Activated B cell treated with CpG ODN at 0.5 μM for 24 hours (primary cell): ENCODE measurements around the gene NUDCD2. TPM values are rescaled to one million over a fixed set of nuclear protein-coding genes. Genes with fewer than 3 reads are reported as not detected.

Experiments
- ATAC-seq: fragments of 200-7000 bp; cut with Tn5 transposase; one replicate; pipeline ENCODE4 v1.10.0; 2021; ENCODE audit warnings: low read depth, mild to moderate bottlenecking, moderate library complexity
- CTCF ChIA-PET: fragments of 350-600 bp; sonication (Branson Sonifier 250); formaldehyde crosslinking; loops from one replicate; lab custom pipeline; 2021; ENCODE audit warnings: antibody characterized with exemption; lab: Charles Lee
- POLR2A ChIA-PET: fragments of 350-600 bp; sonication (Branson Sonifier 250); formaldehyde crosslinking; loops from one replicate; lab custom pipeline; 2021; ENCODE audit warnings: antibody characterized with exemption; lab: Charles Lee
- DNase-seq: peaks from one replicate; pipeline ENCODE4 v3.0.0; 2022
- H3K27ac Mint-ChIP-seq: one replicate; pipeline ENCODE4 v1.8.0; 2020; ENCODE audit warnings: mixed read lengths
- H3K27me3 Mint-ChIP-seq: one replicate; pipeline ENCODE4 v1.8.0; 2021; ENCODE audit warnings: mixed read lengths
- H3K36me3 Mint-ChIP-seq: one replicate; pipeline ENCODE4 v1.8.0; 2021; ENCODE audit warnings: low read depth, mixed read lengths
- H3K4me1 Mint-ChIP-seq: one replicate; pipeline ENCODE4 v1.8.0; 2021; ENCODE audit warnings: mixed read lengths
- H3K4me3 Mint-ChIP-seq: one replicate; pipeline ENCODE4 v1.8.0; 2020; ENCODE audit warnings: mild to moderate bottlenecking, mixed read lengths
- H3K9me3 Mint-ChIP-seq: one replicate; pipeline ENCODE4 v1.8.0; 2020; ENCODE audit warnings: mixed read lengths
- CTCF ChIP-seq: fragments of 200-600 bp; IDR thresholded peaks from one replicate; pipeline ENCODE4 v1.8.0; 2022; ENCODE audit warnings: antibody characterized with exemption, mild to moderate bottlenecking
- intact Hi-C: fragments of 100-400 bp; cut with micrococcal nuclease; formaldehyde crosslinking; loops from one replicate; pipeline ENCODE4 v1.15.1; 2024
- total RNA-seq: library from RNA; stranded (reverse); gene quantifications from 2 replicates; pipeline ENCODE4 v1.2.3, GENCODE V29; 2022

The NUDCD2 gene
- total RNA-seq, 1 donor from 2014 or later: 28.1 TPM

- ATAC-seq: peak; percentile 65
- H3K4me3 Mint-ChIP-seq: no peak overlapping the region
- intact Hi-C loops: loop anchor here (1.0 to 5.0 kb wide), 3 partner anchors 30 to 1031 kb away; no protein-coding TSS in a partner anchor
- no peaks in the 10 kb centered on the region for H3K4me1 Mint-ChIP-seq
- CTCF ChIA-PET: interaction anchor here (0.6 to 1.9 kb wide), 8 partner anchors 9 to 73 kb away, joined by 3 to 7 read pairs (median 4); partner anchors contain the start of genes HMMR, MAT2B and NUDCD2
- POLR2A ChIA-PET: interaction anchor here (1.0 kb wide), 1 partner anchor 14 kb away, joined by 4 read pairs; the partner anchor contains the start of genes HMMR and NUDCD2
- no peak overlapping the region for H3K27ac Mint-ChIP-seq
- TF ChIP-seq CTCF: no peak
- peaks cover 3% of the 10 kb centered on the region for H3K9me3 Mint-ChIP-seq
- DNase-seq: no peak
- no peaks in the 10 kb centered on the region for H3K36me3 Mint-ChIP-seq
- no peaks in the 10 kb centered on the region for H3K27me3 Mint-ChIP-seq
These were observed 13.8 kb upstream of the NUDCD2 start for GRCh38 chr5:163473635-163474243.

DNA sequence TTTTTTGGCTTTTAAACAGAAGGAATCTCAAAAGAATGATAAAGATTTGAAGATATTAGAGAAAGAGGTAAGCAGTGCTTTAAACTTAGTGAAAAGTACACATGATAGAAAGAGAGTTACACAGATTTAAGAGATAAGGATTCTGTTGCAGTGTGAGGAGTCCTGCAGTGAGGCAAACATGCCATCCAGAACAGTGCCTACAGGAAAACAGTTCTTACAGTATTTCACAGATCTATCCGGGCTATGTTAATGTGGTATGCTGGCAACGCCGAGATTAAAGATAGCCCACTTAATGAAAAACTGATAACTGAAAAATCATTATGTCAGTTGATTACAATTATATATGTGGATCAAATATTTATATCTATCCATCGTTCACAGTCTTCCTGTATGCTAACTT, 7.8 kb upstream of the NUDCD2 start:
- H3K4me1 Mint-ChIP-seq: no peaks in the 10 kb centered on the region

GRCh38 chr5:163463063-163463435, 3.1 kb upstream of the NUDCD2 start:
- intact Hi-C loops: loop anchor here (10.0 kb wide), 1 partner anchor 262 kb away; no protein-coding TSS in a partner anchor
- Mint-ChIP-seq H3K4me3 (no peak overlapping the region), H3K27ac (no peak overlapping the region), H3K36me3 (peaks cover 8% of the 10 kb centered on the region), H3K4me1 (peaks cover 33% of the 10 kb centered on the region), H3K9me3 (no peaks in the 10 kb centered on the region), H3K27me3 (no peaks in the 10 kb centered on the region)
- ChIA-PET POLR2A (interaction anchor here (5.1 kb wide), 1 partner anchor 42 kb away, joined by 159 read pairs; the partner anchor contains the start of gene MAT2B), CTCF (no interaction called here)
- DNase-seq: no peak
- TF ChIP-seq CTCF: no peak
- no peak for ATAC-seq

More for the DNA sequence above, 7.8 kb upstream of the NUDCD2 start:
- H3K9me3 Mint-ChIP-seq: no peaks in the 10 kb centered on the region
- POLR2A ChIA-PET: no interaction called here
- CTCF ChIA-PET: no interaction called here
- intact Hi-C loops: loop anchor here (10.0 kb wide), 1 partner anchor 257 kb away; no protein-coding TSS in a partner anchor
- no peaks in the 10 kb centered on the region for H3K36me3 Mint-ChIP-seq
- H3K27me3 Mint-ChIP-seq: no peaks in the 10 kb centered on the region
- ATAC-seq (no peak), DNase-seq (no peak)
- H3K4me3 Mint-ChIP-seq: no peak overlapping the region
- no peak overlapping the region for H3K27ac Mint-ChIP-seq
- TF ChIP-seq CTCF: no peak

- H3K4me1 Mint-ChIP-seq: peaks cover 42% of the 10 kb centered on the region
- H3K36me3 Mint-ChIP-seq: peaks cover 20% of the 10 kb centered on the region
- ChIA-PET CTCF (interaction anchor here (0.9 to 3.5 kb wide), 5 partner anchors 12 to 45 kb away, joined by 4 to 13 read pairs (median 7); partner anchors contain the start of genes CCNG1 and MAT2B), POLR2A (interaction anchor here (0.6 to 5.1 kb wide), 12 partner anchors 10 to 456 kb away, joined by 3 to 159 read pairs (median 8); partner anchors contain the start of genes CCNG1 and MAT2B)
- no peaks in the 10 kb centered on the region for H3K9me3 Mint-ChIP-seq
- H3K27ac Mint-ChIP-seq: peak within 1 kb of the TSS; percentile 100
- peak within 1 kb of the TSS; percentile 97 for H3K4me3 Mint-ChIP-seq
- intact Hi-C loops: loop anchor here (1.0 to 10.0 kb wide), 4 partner anchors 23 to 455 kb away; partner anchors contain the start of genes CCNG1 and MAT2B
- H3K27me3 Mint-ChIP-seq: no peaks in the 10 kb centered on the region
- no peak for ATAC-seq
- TF ChIP-seq CTCF: no peak
- DNase-seq: no peak
These were observed 765 bp upstream of the NUDCD2 start, which contains the start of gene HMMR for GRCh38 chr5:163460562-163461171. HMMR (plus strand) TSS chr5:163460632; CDS start chr5:163460693, 61 bp downstream.
